H1 (cell line): ENCODE data around the gene DGCR8. TPM values are rescaled to one million over a fixed set of nuclear protein-coding genes. Genes with fewer than 3 reads are reported as not detected.

ENCODE experiments used
- CREB1 ChIP-seq: IDR thresholded peaks from 2 replicates; pipeline ENCODE4 v1.6.1; 2012; ENCODE audit warnings: inconsistent platforms
- JUND ChIP-seq: IDR thresholded peaks from 2 replicates; pipeline ENCODE4 v1.6.1; 2011; ENCODE audit warnings: mild to moderate bottlenecking, improper control_type of control experiment, low read length
- POU5F1 ChIP-seq: IDR thresholded peaks from 2 replicates; pipeline ENCODE4 v1.6.1; 2011; ENCODE audit warnings: low read depth, mild to moderate bottlenecking, low read length, moderate library complexity
- SP1 ChIP-seq: IDR thresholded peaks from 2 replicates; pipeline ENCODE4 v1.6.1; 2011; ENCODE audit warnings: low read depth, low read length
- polyA plus RNA-seq, 7 experiments: library from polyadenylated mRNA; depleted of rRNA in 3 of 7; stranded (reverse) in 5 of 7; unstranded in 2 of 7; fragments of >200 nt in 5 of 7; fragments of 200-250 nt in 2 of 7; gene quantifications; 1 replicate in 5 of 7; 2 replicates in 1 of 7; 4 replicates in 1 of 7; pipeline versions ENCODE4 v1.2.1 to v1.2.3, GENCODE V29; 2011 to 2013; ENCODE audit warnings: missing spikeins in 2 of 7, mixed read lengths in 2 of 7
- total RNA-seq: library from RNA; stranded (reverse); fragmentation: NEBNext Ultra II Directional; extraction: Animal tissue kit (Norgen Biotek cat#: 25700); gene quantifications from 2 replicates; pipeline ENCODE4 v1.2.1, GENCODE V29; 2021

DGCR8 gene
- total and polyA plus RNA-seq, 2 of the 8 experiments (the other 6 are each of a cell fraction or from before 2014, with no cell fraction given): 23.7 to 43.7 TPM

GRCh38 chr22:20099099-20099711 lies 19.2 kb downstream of the DGCR8 start (continued):
- TF ChIP-seq CREB1 (no peak), SP1 (no peak), POU5F1 (no peak), JUND (no peak)
